GM19099 (cell line): ENCODE measurements around the gene BACE2.

ENCODE experiments used
- POLR2A ChIP-seq: IDR thresholded peaks from 3 replicates; pipeline ENCODE4 v1.6.1; 2011; ENCODE audit warnings: low read depth; ENCODE audit not compliant: insufficient read length; ENCODE audit errors: extremely low read depth

Gene BACE2

GRCh38 chr21:41164981-41165655, 2.8 kb upstream of the BACE2 start:
- no peak for TF ChIP-seq POLR2A

GRCh38 chr21:41166884-41167283, 1.1 kb upstream of the BACE2 start:
- TF ChIP-seq POLR2A = no peak

GRCh38 chr21:41168391-41169257, 664 bp downstream of the BACE2 start:
- TF ChIP-seq POLR2A = no peak

GRCh38 chr21:41169258-41169576, 1.3 kb downstream of the BACE2 start:
- no peak for TF ChIP-seq POLR2A

- TF ChIP-seq POLR2A = no peak
Measured at GRCh38 chr21:41169701-41170100, 1.7 kb downstream of the BACE2 start.

- TF ChIP-seq POLR2A = no peak
Measured at GRCh38 chr21:41170442-41170841, 2.5 kb downstream of the BACE2 start.

GRCh38 chr21:41170859-41171609, 3.1 kb downstream of the BACE2 start:
- TF ChIP-seq POLR2A = no peak

GRCh38 chr21:41175080-41175479, 7.1 kb downstream of the BACE2 start:
- TF ChIP-seq POLR2A = no peak

- no peak for TF ChIP-seq POLR2A
Measured at GRCh38 chr21:41176846-41177245, 8.9 kb downstream of the BACE2 start.

- no peak for TF ChIP-seq POLR2A
Measured at GRCh38 chr21:41180752-41181151, 12.8 kb downstream of the BACE2 start.

GRCh38 chr21:41182547-41182946, 14.6 kb downstream of the BACE2 start:
- no peak for TF ChIP-seq POLR2A

GRCh38 chr21:41183575-41183974, 15.6 kb downstream of the BACE2 start:
- TF ChIP-seq POLR2A = no peak

GRCh38 chr21:41185802-41186201, 17.8 kb downstream of the BACE2 start:
- TF ChIP-seq POLR2A = no peak

- no peak for TF ChIP-seq POLR2A
Measured at GRCh38 chr21:41186755-41187536, 19.0 kb downstream of the BACE2 start.

GRCh38 chr21:41187537-41188025, 19.6 kb downstream of the BACE2 start:
- TF ChIP-seq POLR2A = no peak
